Femur (tissue), 1 donor: Measurements from ENCODE around the gene PTPRK.

ENCODE experiments used
- DNase-seq: peaks from one replicate; pipeline ENCODE4 v3.0.0-alpha.2; 2017

The PTPRK gene

DNA sequence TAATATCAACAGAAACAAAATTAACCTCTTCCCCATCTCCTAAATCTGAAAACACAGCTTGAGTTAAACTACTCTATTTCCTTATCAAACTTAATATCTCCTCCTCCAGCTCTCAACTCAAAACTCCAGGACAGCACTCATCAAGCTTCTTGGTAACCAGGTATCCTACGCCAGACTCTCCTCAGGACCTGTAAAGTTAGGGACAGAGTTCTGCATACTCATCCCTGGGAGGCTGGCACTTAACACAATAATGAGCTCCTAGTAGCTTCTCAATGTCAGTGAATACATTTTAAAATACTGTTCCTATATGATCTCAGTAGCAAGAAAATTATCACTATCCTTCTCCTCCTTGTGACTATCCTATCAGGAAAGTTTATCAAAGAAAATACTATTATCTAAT lies 240.3 kb downstream of the PTPRK start:
- DNase-seq, result no peak

DNA sequence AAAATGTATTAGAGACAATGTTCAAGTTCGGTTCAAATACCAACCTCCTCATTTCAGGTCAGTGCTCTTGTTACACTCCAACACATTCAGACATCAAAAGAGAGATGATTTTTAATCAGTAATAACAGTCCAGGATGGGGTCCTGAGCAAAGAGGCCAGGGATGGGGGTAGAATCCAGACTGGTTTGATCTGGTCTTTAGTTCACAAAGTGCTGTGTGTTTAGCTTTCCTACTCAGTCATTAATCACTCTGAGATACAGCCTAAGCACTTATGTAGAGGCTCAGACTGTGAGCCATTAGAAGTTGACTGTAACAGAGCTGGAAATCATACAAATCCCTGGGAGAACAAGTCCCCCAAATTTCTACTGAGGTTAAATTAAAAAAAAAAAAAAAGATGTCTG lies 241.6 kb downstream of the PTPRK start:
- no peak for DNase-seq

DNA sequence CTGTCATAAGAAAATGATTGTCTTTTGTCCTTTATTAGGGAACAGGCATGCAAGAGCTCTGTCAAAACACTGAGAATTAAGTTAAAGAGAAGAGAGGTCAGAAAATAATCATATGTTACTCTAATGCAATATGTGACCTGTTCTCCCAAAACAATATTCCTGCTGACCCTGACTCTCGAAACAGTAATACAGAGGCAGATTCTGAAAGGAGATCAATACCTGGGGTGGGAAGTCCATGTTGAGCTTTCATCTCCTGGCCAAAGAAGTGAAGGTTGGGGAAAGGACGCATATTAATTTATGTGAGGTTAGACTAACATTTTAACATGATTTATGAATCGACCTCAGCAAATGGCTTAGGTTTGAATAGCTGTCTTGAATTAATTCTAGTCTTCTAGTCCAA lies 243.0 kb downstream of the PTPRK start:
- DNase-seq, result no peak

DNA sequence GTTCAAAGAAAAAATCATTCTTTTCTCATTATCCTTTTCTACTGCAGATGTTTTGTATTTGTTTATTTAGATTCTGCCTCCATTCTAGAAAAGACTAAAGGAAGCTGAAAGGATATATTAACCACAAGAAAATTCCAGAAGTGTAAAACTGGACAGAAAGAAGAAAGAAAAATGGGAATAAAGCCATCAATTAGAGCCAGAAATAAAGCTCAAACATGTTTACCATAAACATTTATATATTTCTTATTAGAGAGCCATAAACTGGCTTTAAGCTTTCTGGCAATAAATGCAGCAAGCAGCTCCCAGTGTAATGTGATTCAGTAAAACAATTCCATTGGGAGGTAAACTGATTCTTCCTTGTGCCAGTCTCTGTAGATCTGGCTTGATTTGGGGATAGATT lies 244.1 kb downstream of the PTPRK start:
- no peak for DNase-seq

DNA sequence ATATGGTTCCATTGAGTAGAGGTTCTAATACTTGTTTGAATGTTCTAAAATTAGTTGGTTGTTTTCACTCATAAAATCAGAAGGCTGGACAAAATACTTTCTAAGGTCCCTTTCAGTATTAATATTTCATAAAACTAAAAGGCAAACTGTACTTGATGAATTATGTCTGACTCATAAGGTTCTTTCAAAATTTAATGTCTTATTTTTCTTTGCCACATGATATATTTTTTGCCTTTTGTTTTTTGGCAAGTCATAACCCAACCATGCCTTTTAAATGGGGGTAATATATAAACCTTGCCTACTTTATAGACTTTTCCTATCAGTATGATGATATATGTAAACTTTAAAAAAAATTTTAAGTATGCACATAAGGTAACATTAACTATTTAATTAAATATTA lies 244.7 kb downstream of the PTPRK start:
- no peak for DNase-seq

DNA sequence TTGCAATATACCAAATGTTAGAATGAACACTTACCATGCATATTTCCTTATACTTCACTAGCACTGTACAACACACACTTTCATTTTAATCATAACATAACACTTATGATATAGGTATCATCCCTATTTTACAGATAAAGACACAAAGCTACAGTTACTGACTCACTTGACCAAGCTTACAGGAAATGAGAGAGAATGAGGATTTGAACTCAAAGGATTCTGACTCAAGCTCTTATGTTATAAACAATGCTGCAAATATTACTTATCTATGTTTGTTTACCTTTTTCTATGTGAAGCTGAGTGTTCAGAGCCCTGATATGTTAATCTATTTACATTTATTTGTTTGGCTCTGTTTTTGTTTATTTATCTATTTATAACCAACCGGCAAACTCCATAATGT lies 245.4 kb downstream of the PTPRK start:
- no peak for DNase-seq

DNA sequence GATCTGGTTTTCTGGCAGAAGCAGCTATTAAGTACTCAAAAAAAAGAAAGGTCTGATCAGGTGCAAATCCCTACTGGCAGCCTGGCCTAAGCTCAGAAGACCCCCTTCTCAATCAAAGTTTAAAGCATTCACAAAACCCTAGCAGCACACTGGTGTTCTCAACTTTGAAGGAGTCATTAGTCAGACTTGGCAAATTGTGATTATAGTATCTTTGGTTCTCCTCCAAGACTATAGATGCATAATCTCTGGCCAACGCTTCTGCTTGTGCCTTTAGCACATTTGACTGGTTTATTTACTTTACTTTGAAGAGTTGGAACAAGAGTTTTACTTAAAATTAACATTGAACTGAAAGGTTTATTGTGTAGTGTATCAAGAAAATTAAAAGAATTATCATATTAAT lies 248.9 kb downstream of the PTPRK start:
- DNase-seq, result no peak

DNA sequence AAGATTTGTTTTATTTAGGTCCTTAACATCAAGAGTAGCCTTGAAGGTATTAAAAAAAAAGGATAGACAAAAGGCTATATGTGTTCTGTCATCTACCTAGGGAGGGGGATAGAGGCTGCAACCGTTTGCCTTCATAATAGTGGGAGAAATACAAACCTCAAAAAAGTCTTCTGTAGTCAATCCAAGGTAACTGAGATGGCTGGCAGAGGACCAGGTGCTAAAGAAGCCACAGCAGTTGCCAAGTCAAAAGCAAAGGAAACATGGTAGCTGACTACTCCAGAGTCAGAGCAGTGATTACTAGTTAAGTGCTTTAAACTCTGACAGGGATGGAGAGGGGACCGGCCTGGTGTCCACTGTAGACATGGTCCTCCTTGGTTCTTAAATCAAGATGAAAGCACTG lies 249.4 kb downstream of the PTPRK start:
- DNase-seq, result no peak

DNA sequence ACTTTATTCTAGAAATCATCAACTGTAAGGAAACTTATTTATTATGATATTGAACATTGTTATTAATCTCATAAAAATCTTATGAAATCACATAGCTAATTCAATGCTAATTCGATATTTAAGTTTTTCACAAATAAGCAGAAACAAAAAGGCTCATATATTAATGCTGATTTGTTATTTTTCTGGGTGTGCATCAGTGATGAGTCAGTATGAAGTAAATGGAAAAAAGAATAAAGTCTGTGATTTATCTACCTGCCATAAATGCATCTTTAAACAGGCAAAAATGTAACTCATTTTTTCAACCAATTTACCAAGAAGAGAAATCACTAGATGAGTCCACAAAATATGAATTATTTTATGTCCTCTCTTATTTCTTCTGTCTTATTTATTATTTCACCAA lies 253.5 kb downstream of the PTPRK start:
- no peak for DNase-seq

DNA sequence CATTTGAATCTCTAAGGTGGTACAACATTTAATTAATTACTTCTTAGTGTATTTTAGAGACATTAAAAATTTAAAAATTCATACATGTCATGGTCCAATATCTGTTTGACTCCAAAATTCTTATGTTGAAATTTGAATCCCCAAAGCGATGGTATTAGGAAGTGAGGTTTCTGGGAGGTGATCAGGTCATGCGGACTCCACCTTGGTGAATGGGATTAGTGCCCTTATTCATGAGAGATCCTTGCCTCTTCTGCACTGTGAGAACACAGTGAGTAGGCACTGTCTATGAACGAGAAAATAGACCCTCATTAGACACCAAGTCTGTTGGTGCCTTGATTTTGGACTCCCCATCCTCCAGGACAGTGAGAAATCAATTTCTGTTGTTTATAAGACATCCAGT lies 254.7 kb downstream of the PTPRK start:
- DNase-seq, result no peak

DNA sequence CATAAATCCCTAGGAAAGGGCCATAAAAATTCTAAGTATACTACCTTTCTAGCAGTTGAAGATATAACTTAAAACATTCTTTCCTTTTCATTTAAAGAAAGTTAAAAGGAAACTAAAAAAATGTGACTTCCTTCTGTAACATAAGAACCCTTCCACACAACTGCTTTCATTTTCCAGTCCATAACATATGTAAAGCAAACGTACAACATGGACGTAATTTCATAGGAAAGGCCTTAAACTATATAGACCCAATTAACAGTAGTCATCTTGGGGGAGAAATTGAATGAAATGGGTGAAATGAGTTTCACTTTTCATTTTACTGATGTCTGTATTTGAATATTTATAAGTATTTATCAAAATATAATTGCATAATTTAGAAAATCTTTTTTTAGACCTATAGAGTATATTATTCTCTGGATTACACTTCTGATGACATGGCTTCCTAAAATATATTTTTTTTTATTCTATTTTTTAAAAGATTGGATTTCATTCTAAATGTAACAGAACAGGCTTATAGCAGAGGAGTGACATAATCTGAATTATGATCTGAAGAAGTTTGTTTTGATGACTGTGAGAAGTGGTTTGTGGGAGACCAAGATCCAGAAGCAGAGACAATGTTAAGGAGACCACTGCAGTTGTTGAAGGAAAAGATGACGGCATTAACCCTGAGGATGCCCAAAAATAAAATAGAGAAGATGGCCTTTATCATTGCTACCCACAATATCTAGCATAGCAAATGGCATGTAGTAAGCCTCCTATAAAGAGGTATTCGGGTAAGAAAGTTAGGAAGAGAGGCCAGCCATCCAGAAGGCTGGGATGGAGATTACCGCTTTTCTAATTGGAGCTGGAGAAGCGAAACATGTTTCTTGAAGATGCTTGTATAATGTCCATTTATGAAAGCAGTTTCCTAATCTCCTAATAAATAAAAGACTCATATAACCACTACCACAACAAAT lies 260.4 kb downstream of the PTPRK start:
- no peak for DNase-seq

DNA sequence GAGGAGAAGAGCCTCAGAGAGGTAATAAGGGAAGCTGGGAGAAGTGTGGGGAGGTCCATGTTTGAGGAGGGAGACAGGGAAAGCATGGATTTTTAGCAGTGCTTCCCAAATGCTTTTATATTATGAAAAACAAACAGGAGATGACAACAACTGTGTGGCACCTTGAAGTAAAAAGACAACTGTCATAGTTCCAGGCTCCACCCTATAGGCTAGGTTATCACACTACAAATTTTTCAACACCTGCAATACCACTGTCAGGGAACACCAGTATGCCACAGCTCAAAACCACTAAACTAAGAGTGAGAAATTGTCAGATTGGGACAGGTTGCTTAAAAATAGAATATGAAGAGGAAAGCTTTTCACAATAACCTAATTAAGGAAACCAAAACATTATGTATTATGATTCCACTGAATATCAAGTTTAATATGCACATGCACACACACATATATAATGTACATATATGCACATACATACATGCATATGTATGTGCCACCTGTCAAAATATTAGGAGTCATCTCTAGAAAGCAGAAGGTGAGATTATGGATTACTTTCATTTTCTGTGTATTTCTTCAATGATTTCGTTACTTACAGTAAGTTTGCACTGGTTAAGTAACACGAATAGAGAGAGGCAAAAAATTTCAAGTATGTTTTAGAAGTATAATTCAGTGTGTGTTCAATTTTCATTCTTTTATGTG lies 261.2 kb downstream of the PTPRK start:
- DNase-seq, result no peak

DNA sequence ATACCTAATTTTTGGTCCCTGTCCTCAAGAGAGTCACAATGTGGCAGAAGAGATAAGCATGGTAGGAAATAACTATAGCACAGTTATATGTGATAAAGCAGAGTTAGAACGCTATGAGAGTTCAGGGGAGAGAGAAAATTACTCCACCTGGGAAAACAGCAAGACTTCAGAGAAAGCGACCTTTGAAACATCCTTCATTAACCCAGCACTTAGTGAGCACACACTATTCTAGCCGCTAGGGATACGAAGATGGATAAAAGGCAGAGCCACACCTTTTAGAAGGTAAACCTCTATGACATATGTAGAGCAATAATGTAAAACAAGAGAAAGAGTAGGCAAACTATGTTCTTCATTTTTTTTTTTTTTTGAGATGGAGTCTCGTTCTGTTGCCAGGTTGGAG lies 264.3 kb downstream of the PTPRK start:
- no peak for DNase-seq

DNA sequence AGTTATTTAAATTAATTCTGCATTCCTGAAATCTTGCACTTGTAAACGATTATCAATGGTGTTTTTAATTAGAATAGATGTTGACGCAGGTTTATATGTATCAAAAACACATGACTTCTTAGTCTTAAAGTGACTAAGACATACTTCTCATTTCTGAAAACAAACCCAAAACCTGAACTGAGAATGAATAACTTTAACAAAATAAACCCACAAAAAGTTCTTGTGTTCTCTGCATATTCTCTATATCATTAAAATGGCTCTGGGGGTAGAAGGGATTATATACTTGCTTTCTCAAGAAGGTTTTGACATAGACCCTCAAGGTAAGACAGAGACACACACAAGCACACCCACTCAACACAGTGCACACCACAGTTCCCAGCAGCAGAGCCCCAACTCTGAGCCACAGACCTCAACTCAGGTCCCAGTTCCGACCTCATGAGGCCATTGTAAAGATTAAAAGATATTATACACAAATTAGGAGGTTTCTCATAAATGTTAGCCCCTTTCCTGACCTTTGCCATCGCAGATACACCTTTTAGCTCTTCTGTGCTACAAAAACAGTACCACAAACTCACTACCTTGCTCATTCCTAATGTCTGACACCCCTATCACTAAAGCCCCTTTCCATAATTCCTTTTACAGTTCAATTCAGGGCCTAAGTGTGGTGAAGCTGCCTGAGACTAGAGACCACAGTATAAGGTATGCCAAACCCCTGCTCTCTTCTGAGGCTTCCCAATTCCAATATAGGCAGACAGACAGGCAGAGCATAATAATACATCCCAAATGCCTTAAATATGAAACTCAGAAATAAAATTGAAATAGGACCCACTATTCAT lies 267.8 kb downstream of the PTPRK start:
- no peak for DNase-seq

DNA sequence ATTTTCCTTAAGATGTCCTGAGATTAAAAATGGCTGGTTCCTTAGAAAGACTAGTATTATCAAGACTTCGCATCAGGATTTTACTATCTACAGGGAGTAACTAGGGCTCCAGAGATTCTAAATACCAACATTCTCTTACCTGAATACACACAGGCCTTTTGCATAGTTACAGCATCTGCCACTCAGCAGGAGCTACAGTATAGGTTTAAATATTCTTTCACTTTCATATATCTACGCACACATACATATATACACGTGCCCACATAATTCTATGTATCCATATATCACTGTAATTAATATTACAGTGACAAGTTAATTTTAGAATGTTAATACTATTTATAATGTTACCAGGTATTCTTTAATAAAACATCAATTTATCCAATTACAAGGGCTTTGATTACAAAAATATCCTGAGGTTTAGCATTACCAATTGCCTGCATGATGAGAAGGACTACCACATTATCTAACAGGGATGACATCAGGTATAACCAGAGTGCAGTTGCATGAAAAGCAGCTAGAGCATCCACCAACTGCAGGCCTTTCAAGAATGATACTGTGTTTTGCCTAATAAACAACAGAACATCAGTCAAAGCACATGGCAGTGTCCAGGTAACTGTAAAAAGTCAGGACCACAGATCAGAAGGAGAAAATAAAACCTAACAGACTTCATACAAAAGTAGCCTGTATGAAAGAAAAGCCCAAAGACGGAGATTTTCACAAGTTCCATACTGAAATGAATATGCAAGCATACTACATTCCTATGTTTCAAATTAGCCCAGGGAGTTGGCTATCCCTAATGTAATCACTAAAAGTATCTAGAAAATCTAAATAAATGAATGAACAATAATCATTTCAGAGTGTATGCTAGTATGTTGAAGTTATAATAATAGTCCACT lies 268.7 kb downstream of the PTPRK start:
- no peak for DNase-seq

DNA sequence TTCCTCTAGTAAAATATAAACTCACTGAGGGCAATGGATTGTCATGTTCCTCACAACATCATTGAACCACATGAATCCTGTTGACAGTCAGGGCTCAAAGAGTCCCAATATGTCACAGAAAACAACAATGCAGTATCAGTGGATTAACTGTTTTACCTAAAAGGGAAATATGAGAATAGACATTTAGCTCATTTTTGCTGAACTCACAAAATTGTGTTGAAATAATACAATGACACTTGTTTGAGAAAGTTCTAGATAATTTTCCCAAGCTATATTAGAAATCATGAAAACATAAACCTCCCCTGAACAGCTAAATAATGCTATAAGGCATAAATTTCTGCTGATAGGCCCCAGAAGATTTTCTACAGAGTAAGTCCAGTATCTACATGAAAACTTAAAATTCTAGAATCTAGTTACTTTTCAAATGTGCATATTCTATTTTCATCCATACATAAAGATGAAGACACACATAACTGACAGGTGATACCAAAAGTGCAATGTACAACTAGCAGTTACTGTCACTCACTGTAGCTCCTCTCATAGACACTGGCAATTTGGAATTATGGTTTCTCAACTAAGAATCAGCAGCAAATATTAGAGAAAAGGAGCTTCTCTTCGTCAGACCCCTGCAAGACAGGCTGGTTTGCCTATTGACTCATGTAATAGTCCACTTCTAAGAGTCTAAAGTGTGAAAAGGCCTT lies 269.9 kb downstream of the PTPRK start:
- no peak for DNase-seq

DNA sequence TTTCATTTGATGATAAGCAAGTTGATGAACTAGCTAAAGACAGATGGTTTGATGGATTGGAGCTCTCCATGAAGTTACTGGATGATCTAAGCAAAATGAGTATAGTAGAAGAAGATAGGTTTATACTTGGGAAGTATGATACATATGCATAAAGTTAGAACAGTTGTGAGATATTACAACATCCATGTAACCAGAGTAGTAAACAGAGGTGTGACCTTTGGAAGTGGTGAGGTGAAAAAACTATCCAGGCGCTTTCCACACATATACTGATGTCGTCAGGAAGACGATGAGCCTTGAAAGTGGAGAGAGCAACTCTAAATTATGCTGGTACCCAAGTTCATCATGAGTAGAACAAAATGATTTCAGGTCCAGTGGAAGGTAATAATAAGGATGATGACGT lies 271.0 kb downstream of the PTPRK start:
- DNase-seq, result no peak

DNA sequence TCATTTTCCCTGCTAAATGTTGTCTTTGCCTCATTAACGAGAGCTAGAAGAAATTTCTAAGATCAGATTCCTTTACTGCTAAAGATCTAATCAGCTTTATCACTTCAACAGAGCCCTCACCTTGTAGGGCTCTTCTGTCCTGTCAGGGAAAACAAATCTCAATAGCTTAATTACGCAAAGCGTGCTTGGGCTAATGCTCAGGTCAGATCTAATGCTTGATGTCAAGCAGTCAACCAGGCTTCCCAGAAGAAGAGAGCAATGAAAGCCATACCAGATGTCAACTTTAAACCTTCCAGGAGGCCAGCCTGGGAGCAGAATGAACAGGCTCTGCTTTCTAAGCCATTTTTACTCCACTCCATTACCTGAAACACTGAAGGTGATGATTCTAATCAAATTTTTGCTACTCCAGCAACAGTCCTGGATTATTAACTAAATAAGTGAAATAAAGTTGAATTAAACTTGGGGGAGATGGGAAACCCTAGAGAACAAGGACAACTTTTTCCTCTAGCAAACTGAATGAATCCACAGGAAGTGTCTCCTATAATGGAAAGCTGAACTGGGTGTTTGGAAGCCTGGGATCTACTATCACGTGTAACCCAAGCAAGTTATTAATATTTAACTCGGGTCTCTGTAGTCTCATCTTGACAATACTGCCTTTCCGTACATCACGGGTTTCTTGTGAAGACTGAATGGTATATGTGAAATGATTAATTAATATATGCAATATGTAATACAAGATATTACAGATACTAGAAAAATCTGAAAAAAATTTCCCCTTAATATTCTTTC lies 273.7 kb downstream of the PTPRK start:
- DNase-seq, result no peak

DNA sequence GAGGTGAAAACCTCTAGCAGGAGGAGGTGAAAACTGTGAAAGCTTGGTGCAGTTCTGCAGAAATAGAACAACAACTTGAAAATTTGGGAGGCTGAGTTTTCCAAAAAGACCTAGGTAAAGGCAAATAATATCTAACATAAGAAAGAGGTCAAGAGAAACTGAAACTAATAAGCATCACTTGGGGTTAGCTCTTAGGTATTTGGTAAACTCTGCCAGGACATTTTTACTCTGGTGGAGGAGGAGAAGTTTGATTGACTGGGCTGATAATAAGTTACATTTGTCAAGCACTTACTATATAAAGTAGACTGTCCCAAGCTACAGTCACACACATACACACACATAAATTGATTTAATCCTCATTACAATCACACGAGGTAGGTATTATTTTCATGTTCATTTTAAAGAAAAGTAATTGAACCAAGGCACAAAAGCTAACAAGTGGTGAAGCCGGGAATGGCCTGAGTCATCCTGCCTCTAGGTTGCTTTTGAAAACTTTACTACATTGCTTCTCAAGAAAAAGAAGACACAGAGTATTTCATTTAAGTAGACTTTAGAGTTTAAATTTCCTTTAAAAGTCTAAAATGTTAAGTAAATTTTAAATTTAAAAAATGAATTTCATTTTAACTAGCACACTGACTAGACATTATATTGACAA lies 275.5 kb downstream of the PTPRK start:
- DNase-seq, result no peak

DNA sequence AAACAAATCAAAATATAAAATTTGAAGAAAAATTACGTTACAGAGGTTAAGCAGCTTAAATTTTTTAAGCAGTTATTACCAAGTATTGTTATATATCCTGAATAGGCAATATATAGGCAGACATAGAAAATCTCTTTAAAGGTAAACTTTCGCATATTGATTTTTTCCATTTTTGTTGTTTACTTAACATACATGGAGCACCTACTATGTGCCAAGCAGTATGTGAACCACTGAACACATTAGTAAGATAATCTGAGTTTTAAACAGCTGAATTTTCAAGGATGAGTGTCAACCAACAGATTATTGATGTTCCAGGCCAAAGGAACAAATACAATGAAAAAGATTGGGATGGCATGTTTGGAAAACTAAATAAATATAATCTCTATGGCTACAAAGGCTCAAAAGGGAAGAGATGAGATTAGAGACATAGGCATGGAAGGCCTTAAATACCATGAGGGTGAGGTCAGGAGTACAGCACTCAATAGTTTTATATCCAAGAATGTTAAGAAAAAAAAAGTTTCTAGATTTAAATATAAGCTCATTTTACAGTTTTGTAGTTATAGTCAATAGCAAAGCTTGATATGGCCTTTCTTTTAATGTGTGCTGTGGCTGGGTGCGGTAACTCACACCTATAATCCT lies 277.5 kb downstream of the PTPRK start:
- no peak for DNase-seq
